Body of pancreas (tissue), 4 donors: ENCODE measurements around the gene ZNF500.

Source experiments
- POLR2A ChIP-seq, 3 donors: fragments of 450-650 bp; IDR thresholded peaks; one replicate each; pipeline ENCODE4 v1.6.1; 2016; ENCODE audit warnings: antibody characterized with exemption in 3 of 3, mild to moderate bottlenecking in 2 of 3
- TF ChIP-seq, protein P1 (sequence below), 7 experiments: fragments of 450-650 bp in 4 of 7; fragments of 200-600 bp in 3 of 7; sonication (generic) in 3 of 7; IDR thresholded peaks; one replicate each; pipeline ENCODE4 v1.5.1; 2016 to 2019; ENCODE audit warnings: antibody characterized with exemption in 7 of 7

DNA sequence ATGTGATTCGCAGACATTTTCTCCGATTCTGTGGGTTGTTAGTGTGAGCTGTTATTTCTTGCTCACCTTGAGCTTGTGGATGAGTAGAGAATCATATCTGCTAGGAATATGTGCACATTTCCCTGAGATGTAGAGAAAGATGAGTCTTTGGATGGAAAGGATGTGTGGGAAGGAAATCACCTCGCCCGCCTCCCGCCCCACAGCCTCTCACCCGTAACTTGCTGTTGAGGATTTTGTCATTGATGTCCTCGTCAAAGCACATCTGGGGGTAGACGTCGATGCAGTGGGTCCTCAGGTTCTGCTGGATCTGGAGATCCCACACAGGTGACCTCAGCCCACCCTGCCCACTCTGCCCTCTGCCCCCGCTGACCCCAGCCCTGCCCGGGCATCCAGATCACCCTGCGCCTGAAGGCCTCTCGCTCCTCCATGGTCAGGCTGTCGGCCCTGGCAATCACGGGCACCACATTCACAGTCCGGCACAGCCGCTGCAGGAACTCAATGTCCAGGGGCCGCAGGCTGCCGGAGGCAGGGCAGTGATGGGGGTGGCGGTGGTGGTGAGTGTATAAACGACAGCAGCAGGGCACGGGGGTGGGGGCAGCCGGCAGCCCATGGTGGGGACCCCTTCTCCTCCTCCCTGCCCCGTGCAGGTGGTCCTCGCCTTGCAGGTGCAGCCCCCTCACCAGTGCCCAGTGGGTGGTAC, 16.4 kb upstream of the ZNF500 start:
- TF ChIP-seq, protein P1, sequence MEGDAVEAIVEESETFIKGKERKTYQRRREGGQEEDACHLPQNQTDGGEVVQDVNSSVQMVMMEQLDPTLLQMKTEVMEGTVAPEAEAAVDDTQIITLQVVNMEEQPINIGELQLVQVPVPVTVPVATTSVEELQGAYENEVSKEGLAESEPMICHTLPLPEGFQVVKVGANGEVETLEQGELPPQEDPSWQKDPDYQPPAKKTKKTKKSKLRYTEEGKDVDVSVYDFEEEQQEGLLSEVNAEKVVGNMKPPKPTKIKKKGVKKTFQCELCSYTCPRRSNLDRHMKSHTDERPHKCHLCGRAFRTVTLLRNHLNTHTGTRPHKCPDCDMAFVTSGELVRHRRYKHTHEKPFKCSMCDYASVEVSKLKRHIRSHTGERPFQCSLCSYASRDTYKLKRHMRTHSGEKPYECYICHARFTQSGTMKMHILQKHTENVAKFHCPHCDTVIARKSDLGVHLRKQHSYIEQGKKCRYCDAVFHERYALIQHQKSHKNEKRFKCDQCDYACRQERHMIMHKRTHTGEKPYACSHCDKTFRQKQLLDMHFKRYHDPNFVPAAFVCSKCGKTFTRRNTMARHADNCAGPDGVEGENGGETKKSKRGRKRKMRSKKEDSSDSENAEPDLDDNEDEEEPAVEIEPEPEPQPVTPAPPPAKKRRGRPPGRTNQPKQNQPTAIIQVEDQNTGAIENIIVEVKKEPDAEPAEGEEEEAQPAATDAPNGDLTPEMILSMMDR (IDR thresholded peaks at IDR 0.05), result no peak
- no peak for TF ChIP-seq POLR2A (IDR thresholded peaks at IDR 0.05)
